DND-41 (cell line): ENCODE data around the gene FCRL2.

Source experiments
- ATAC-seq: fragments of 200-7000 bp; cut with Tn5 transposase; 3 replicates; pipeline ENCODE4 v1.9.1; 2021; ENCODE audit warnings: low read depth; ENCODE audit not compliant: insufficient read depth
- DNase-seq: peaks from one replicate; pipeline ENCODE4 v3.0.0-alpha.2; 2020
- H2AFZ ChIP-seq: 2 replicates; pipeline ENCODE4 v1.6.0; 2012; ENCODE audit warnings: low read depth, low read length
- H3K27ac ChIP-seq: 2 replicates; pipeline ENCODE4 v1.5.1; 2012; ENCODE audit warnings: low read length, inconsistent platforms
- H3K27me3 ChIP-seq: fragments of 200-600 bp; sonication (generic); 2 replicates; pipeline ENCODE4 v1.6.0; 2012; ENCODE audit warnings: low read length, mild to moderate bottlenecking, inconsistent platforms; ENCODE audit not compliant: insufficient read depth, poor library complexity
- H3K36me3 ChIP-seq: 2 replicates; pipeline ENCODE4 v1.5.1; 2012; ENCODE audit warnings: low read length, inconsistent platforms; ENCODE audit not compliant: insufficient read depth
- H3K4me1 ChIP-seq: 2 replicates; pipeline ENCODE4 v1.5.1; 2012; ENCODE audit warnings: mild to moderate bottlenecking, low read length; ENCODE audit not compliant: insufficient read depth
- H3K4me2 ChIP-seq: 2 replicates; pipeline ENCODE4 v1.6.0; 2012; ENCODE audit warnings: mild to moderate bottlenecking, moderate library complexity, low read length, inconsistent platforms; ENCODE audit not compliant: insufficient read depth
- H3K4me3 ChIP-seq, 2 experiments: fragments of 200-600 bp in 1 of 2; shearing (Covaris generic) in 1 of 2; 2 replicates each; pipeline ENCODE4 v1.5.1; 2012 to 2016; ENCODE audit warnings: inconsistent platforms in 2 of 2, low read length in 2 of 2, mild to moderate bottlenecking in 2 of 2, low read depth in 1 of 2, moderate library complexity in 1 of 2
- H3K79me2 ChIP-seq: 2 replicates; pipeline ENCODE4 v1.6.0; 2012; ENCODE audit warnings: low read length, inconsistent platforms; ENCODE audit not compliant: insufficient read depth
- H3K9ac ChIP-seq: 2 replicates; pipeline ENCODE4 v1.6.0; 2012; ENCODE audit warnings: low read depth, mild to moderate bottlenecking, inconsistent platforms, low read length, moderate library complexity
- H3K9me3 ChIP-seq: 2 replicates; pipeline ENCODE4 v1.5.1; 2012; ENCODE audit warnings: low read length, moderate library complexity, mild to moderate bottlenecking, inconsistent platforms; ENCODE audit not compliant: insufficient read depth, severe bottlenecking
- H4K20me1 ChIP-seq: 2 replicates; pipeline ENCODE4 v1.6.0; 2012; ENCODE audit warnings: low read length; ENCODE audit not compliant: insufficient read depth
- CTCF ChIP-seq: IDR thresholded peaks from 2 replicates; pipeline ENCODE4 v1.5.1; 2012; ENCODE audit warnings: borderline replicate concordance, low read length, moderate library complexity, mild to moderate bottlenecking; ENCODE audit not compliant: poor library complexity, severe bottlenecking; ENCODE audit errors: extremely low read depth
- EZH2 ChIP-seq: IDR thresholded peaks from 3 replicates; pipeline ENCODE4 v1.6.1; 2012; ENCODE audit warnings: borderline replicate concordance, low read depth, mild to moderate bottlenecking, moderate library complexity, low read length, inconsistent platforms; ENCODE audit not compliant: severe bottlenecking

Gene FCRL2

GRCh38 chr1:157819215-157819614 is 42.3 kb upstream of the FCRL2 start:
- no peaks in the 10 kb centered on the region for H3K4me1 ChIP-seq
- TF ChIP-seq CTCF (no peak), EZH2 (no peak)
- H3K4me2 ChIP-seq: no peak overlapping the region
- DNase-seq (no peak), ATAC-seq (no peak)
- no peak overlapping the region for H3K9ac ChIP-seq
- H3K79me2 ChIP-seq: no peaks in the 10 kb centered on the region
- no peak overlapping the region for H3K27ac ChIP-seq
- no peaks in the 10 kb centered on the region for H3K36me3 ChIP-seq
- no peaks in the 10 kb centered on the region for H3K9me3 ChIP-seq
- H3K4me3 ChIP-seq: no peak overlapping the region
- H2AFZ ChIP-seq: no peak overlapping the region
- H4K20me1 ChIP-seq: no peaks in the 10 kb centered on the region
- H3K27me3 ChIP-seq: peaks cover 3% of the 10 kb centered on the region

- ATAC-seq (no peak), DNase-seq (no peak)
- Histone ChIP-seq H3K9me3 (peaks cover 10% of the 10 kb centered on the region), H3K27ac (no peak overlapping the region), H3K79me2 (no peaks in the 10 kb centered on the region), H3K4me2 (no peak overlapping the region), H4K20me1 (no peaks in the 10 kb centered on the region), H2AFZ (no peak overlapping the region), H3K27me3 (peaks cover 2% of the 10 kb centered on the region), H3K9ac (no peak overlapping the region), H3K4me3 (no peak overlapping the region), H3K4me1 (no peaks in the 10 kb centered on the region), H3K36me3 (no peaks in the 10 kb centered on the region)
- TF ChIP-seq CTCF: no peak
- TF ChIP-seq EZH2: no peak
Measured at GRCh38 chr1:157813269-157813668, 36.3 kb upstream of the FCRL2 start.

GRCh38 chr1:157806431-157807149 is 29.7 kb upstream of the FCRL2 start:
- H3K9ac ChIP-seq: no peak overlapping the region
- H3K4me1 ChIP-seq: no peaks in the 10 kb centered on the region
- H3K79me2 ChIP-seq: no peaks in the 10 kb centered on the region
- TF ChIP-seq EZH2 (no peak), CTCF (no peak)
- no peak overlapping the region for H3K4me2 ChIP-seq
- ATAC-seq (0 out of 3 replicates have a peak, but pooled peaks have one; percentile 42), DNase-seq (no peak)
- H3K9me3 ChIP-seq: no peaks in the 10 kb centered on the region
- H4K20me1 ChIP-seq: no peaks in the 10 kb centered on the region
- H3K27ac ChIP-seq: no peak overlapping the region
- no peaks in the 10 kb centered on the region for H3K27me3 ChIP-seq
- H2AFZ ChIP-seq: no peak overlapping the region
- H3K36me3 ChIP-seq: no peaks in the 10 kb centered on the region
- H3K4me3 ChIP-seq: no peak overlapping the region

- Histone ChIP-seq H3K4me1 (no peaks in the 10 kb centered on the region), H3K9me3 (no peaks in the 10 kb centered on the region), H3K9ac (no peak overlapping the region), H3K4me3 (no peak overlapping the region), H2AFZ (no peak overlapping the region), H3K4me2 (no peak overlapping the region), H4K20me1 (no peaks in the 10 kb centered on the region), H3K27ac (no peak overlapping the region), H3K36me3 (no peaks in the 10 kb centered on the region), H3K79me2 (no peaks in the 10 kb centered on the region), H3K27me3 (no peaks in the 10 kb centered on the region)
- no peak for TF ChIP-seq CTCF
- TF ChIP-seq EZH2: no peak
- DNase-seq: no peak
- ATAC-seq: no peak
Measured at GRCh38 chr1:157803851-157804250, 26.9 kb upstream of the FCRL2 start.
